GM13977 (cell line): ENCODE results near the gene PHC1.

Experiments used
- DNase-seq: peaks from one replicate; pipeline ENCODE4 v3.0.0; 2012; ENCODE audit warnings: low spot score
- in situ Hi-C: fragments of 300-500 bp; cut with MboI; formaldehyde crosslinking; loops from one replicate; pipeline ENCODE4 v1.12.0; 2022; ENCODE audit warnings: low sequenced_read_pairs, low pct_unique_long_range_greater_than_20kb, mixed read lengths, inconsistent platforms; ENCODE audit not compliant: unreplicated experiment
- TF ChIP-seq, protein P1 (sequence below): IDR thresholded peaks from 2 replicates; pipeline ENCODE4 v1.5.1; 2012; ENCODE audit warnings: mild to moderate bottlenecking, control low read depth; ENCODE audit not compliant: insufficient read depth; ENCODE audit errors: extremely low read depth, missing control alignments

PHC1 gene

DNA sequence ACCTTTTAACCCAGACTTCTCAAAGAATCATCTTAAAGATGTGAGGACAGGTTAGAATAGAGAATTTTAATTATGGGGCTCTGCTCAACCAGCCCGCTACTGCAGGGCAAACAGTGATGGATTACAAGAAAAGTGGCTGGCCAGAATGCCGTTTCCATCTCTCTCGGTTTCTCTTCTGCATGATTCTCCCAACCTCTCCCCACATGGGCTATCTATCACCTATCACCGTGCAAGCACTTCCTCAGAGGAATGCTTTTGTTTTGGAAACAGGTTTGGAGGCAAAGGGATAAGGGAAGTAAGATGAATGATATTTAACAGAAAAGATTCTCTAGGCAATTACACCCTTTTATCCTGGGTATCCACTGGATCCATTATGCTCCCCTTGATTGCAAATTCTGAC, 37.4 kb upstream of the PHC1 start:
- in situ Hi-C loops, result no loop called here
- TF ChIP-seq, protein P1, sequence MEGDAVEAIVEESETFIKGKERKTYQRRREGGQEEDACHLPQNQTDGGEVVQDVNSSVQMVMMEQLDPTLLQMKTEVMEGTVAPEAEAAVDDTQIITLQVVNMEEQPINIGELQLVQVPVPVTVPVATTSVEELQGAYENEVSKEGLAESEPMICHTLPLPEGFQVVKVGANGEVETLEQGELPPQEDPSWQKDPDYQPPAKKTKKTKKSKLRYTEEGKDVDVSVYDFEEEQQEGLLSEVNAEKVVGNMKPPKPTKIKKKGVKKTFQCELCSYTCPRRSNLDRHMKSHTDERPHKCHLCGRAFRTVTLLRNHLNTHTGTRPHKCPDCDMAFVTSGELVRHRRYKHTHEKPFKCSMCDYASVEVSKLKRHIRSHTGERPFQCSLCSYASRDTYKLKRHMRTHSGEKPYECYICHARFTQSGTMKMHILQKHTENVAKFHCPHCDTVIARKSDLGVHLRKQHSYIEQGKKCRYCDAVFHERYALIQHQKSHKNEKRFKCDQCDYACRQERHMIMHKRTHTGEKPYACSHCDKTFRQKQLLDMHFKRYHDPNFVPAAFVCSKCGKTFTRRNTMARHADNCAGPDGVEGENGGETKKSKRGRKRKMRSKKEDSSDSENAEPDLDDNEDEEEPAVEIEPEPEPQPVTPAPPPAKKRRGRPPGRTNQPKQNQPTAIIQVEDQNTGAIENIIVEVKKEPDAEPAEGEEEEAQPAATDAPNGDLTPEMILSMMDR, result no peak
- no peak for DNase-seq

DNA sequence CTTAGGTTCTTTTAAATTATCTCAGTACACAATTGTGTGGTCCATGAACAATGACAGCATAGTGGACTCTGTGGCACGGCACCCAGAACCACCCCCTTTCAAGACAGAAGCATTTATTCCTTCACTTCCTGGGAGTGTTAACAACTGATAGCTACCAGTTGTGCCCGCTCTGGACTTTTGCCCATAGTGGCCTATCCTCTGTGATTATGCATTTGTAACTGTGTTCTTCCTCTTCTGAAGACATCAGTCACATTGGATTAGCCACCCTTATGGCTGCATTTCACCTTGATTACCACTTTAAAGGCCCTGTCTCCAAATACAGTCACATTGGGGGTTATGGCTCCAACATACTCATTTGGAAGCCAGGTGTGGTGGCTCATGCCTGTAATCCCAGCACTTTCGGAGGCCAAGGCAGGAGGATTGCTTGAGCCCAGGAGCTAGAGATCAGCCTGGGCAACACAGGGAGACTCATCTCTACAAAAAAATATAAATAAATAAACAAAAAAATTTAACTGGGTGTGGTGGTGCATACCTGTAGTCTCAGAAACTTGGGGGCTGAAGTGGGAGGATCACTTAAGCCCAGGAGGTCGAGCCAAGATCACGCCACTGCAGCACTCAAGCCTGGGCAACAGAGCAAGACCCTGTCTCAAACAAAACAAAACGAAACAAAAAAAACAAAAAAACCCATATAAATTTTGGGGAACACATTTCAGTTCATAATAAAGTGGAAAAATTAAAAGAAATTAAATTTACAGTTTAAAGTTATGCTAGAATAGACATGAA, 27.6 kb upstream of the PHC1 start:
- no peak for DNase-seq
- TF ChIP-seq, protein P1, result no peak
- in situ Hi-C loops, result loop anchor here (10.0 kb wide), 1 partner anchor 158 kb away; no protein-coding TSS in a partner anchor

DNA sequence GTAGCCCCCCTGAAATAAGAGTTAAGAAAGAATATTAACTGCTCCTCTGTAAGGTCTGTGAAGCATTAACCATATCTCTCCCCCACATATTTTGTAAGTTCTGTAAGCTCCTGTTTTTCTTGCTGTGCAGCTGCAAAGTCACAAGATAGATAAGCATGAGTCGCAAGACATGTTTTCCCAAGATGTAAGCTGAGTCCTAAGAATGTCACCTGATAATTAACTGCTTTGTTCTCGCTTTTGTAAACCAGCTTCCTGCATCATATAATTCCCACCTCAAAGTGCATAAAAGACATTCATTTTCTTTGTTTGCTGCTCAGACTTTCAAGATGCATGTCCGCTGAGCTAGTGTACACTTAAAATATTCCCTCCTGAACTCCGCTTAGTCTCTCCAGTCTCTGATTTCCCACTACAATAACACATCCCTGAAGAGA, 27.0 kb upstream of the PHC1 start:
- in situ Hi-C loops, result loop anchor here (10.0 kb wide), 1 partner anchor 158 kb away; no protein-coding TSS in a partner anchor
- TF ChIP-seq, protein P1, result no peak
- DNase-seq, result no peak

DNA sequence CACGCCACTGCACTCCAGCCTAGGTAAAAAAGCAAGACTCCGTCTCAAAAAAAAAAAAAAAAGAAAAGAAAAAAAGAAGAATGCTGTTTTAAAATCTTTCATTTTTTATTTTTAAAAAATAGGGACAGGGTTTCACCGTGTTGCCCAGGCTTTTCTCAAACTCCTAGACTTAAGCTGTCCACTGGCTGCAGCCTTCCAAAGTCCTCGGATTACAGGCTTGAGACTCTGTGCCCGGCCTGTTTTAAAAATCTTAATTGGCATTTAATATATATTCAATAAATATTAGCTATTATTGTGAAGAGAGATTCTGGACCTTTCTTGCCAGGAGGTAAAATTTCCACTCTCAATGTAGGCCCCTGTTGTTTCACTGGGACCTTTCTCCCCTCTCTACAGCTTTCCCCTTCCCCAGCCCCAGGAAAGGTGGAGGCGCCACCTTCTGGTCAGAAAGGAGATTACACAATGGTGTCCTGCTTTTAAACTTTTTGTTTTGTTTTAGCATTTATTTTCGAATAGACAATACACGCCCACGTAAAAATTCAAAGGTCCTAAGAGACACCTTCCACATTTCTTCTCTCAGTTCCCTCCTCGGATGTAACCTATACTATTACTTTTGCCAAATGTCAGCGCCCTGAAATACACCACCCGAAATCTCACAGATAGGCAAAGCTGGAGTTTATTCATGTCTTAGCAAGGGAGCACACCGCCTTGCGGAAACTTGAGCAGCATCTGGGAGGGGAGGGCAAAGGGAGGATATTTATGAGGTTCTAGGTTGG, 23.8 kb upstream of the PHC1 start:
- peak; percentile 67 for DNase-seq
- in situ Hi-C loops, result no loop called here
- TF ChIP-seq, protein P1, result peak; percentile 74

DNA sequence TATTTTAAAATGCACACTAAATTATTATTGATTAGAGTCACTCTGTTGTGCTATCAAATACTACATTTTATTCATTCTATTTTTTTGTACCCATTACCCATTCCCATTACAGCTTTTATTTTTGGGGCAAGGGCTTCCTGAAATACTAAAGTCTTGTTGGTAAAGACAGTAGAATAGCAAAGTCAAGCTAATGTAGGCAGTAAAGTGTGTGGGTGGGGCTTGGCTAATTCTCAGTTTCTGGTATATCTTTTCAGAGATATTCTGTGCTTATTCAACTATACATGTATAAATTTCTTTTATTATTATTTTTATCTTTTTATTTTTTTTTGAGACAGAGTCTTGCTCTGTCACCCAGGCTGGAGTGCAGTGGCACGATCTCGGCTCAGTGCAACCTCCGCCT, 22.3 kb upstream of the PHC1 start:
- TF ChIP-seq, protein P1, result no peak
- DNase-seq, result no peak
- in situ Hi-C loops, result no loop called here

DNA sequence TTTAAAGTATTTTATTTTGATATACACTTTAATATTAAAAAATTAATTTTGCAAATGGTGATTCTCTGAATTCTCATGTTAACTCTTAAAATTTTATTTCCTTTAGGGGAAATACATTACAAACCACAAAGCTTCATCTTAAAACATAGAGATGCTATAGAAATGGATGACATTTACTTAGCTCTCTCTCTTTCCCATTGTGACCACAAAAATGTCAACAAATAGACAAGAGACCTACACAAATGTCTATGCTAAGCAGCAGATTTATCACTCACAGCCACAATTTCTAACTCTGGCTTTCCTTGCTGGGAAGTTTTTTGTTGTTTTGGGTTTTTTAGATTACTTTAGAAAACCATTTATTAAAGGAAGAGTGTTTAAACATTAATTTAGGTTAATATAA, 19.9 kb upstream of the PHC1 start:
- TF ChIP-seq, protein P1, result no peak
- DNase-seq, result no peak
- in situ Hi-C loops, result no loop called here
